Measurements from ENCODE around the gene THUMPD3.

The THUMPD3 gene

GRCh38 chr3:9405756-9406155, 42.9 kb downstream of the THUMPD3 start:
- TF ChIP-seq, protein P1, sequence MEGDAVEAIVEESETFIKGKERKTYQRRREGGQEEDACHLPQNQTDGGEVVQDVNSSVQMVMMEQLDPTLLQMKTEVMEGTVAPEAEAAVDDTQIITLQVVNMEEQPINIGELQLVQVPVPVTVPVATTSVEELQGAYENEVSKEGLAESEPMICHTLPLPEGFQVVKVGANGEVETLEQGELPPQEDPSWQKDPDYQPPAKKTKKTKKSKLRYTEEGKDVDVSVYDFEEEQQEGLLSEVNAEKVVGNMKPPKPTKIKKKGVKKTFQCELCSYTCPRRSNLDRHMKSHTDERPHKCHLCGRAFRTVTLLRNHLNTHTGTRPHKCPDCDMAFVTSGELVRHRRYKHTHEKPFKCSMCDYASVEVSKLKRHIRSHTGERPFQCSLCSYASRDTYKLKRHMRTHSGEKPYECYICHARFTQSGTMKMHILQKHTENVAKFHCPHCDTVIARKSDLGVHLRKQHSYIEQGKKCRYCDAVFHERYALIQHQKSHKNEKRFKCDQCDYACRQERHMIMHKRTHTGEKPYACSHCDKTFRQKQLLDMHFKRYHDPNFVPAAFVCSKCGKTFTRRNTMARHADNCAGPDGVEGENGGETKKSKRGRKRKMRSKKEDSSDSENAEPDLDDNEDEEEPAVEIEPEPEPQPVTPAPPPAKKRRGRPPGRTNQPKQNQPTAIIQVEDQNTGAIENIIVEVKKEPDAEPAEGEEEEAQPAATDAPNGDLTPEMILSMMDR (IDR thresholded peaks at IDR 0.05; ENCODE audit: control insufficient read depth, insufficient read depth, low read depth, low read length, missing control alignments) = no peak

DNA sequence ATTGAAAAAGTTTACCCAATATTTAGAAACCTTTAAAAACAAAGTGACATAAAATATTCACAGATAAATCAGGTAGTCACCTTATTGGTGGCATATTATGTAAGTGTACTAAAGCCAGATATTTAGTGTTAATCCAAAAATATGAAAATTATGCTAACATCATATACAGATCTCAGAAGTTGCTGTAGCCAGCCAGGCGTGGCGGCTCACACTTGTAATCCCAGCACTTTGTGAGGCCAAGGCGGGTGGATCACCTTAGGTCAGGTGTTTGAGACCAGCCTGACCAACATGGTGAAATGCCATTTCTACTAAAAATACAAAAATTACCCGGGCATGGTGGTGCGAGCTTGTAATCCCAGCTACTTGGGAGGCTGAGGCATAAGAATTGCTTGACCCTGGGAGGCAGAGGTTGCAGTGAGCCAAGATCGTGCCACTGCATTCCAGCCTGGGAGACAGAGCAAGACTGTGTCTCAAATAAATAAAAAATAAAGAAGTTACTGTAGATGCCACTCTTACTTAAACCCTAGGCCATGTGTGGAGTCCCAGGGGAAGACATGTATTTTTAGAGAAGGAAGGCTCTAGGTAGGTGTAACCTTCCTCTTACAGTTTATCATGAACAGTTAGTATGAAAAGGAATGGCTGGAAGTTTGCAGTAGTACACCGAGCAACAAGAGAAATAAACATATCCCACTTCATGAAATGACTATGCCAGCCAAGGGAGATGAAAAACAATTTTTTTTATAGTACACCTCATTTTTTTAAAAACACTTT, 44.2 kb downstream of the THUMPD3 start:
- H3K4me3 ChIP-seq (ENCODE audit: control insufficient read depth, low read depth, low read length) = no peak overlapping the region
- DNase-seq (ENCODE audit: low read depth) = no peak
- TF ChIP-seq, protein P1 (IDR thresholded peaks at IDR 0.05; ENCODE audit: control insufficient read depth, insufficient read depth, low read depth, low read length, missing control alignments) = no peak

More at GRCh38 chr3:9405756-9406155, 42.9 kb downstream of the THUMPD3 start:
- no peak for DNase-seq (ENCODE audit: low read depth)
- no peak overlapping the region for H3K4me3 ChIP-seq (ENCODE audit: control insufficient read depth, low read depth, low read length)

- no peak for DNase-seq (ENCODE audit: low read depth)
- no peak overlapping the region for H3K4me3 ChIP-seq (ENCODE audit: control insufficient read depth, low read depth, low read length)
- TF ChIP-seq, protein P1 (IDR thresholded peaks at IDR 0.05; ENCODE audit: control insufficient read depth, insufficient read depth, low read depth, low read length, missing control alignments) = no peak
These were observed 45.2 kb downstream of the THUMPD3 start for GRCh38 chr3:9408061-9408460.

- TF ChIP-seq, protein P1 (IDR thresholded peaks at IDR 0.05; ENCODE audit: control insufficient read depth, insufficient read depth, low read depth, low read length, missing control alignments) = no peak
- no peak for DNase-seq (ENCODE audit: low read depth)
- H3K4me3 ChIP-seq (ENCODE audit: control insufficient read depth, low read depth, low read length) = no peak overlapping the region
These were observed 45.7 kb downstream of the THUMPD3 start for GRCh38 chr3:9408546-9408945.

DNA sequence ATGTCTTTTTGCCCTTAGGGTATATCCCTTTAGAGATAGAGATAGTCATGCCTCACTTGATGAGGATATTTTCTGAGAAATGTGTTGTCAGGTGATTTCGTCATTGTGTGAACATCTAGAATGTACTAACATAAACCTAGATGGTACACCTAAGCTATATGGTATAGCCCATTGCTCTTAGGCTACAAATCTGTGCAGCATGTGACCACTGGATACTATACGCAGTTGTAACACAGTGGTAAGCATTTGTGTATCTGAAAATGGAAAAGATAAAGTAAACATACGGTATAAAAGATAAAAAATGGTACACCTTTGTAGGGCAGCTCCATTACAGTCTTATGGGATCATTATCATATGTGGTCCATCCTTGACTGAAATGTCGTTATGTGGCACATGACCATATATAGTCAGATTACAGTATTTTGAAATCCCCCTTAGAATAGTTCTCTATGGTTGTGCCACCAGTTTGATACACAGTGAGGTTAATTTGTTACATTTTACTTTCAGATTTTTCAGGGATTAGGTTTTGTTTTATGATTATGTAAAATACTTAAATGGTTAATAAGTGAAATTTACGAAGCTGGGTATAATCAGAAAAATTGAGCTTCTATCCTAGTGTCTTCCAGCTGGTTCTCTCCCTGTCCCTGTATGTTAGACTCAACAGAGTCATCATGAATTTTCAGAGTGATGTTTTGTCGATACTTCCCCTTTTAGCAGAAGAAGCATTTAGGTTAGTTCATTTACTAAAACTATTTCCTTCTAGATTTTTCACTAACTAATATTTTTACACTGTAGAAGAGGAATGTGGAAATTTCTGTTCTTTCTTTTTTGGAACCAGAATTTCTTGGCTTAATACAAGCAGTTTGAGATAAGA, 47.4 kb downstream of the THUMPD3 start:
- TF ChIP-seq, protein P1 (IDR thresholded peaks at IDR 0.05; ENCODE audit: control insufficient read depth, insufficient read depth, low read depth, low read length, missing control alignments) = no peak
- H3K4me3 ChIP-seq (ENCODE audit: control insufficient read depth, low read depth, low read length) = no peak overlapping the region
- DNase-seq (ENCODE audit: low read depth) = no peak

DNA sequence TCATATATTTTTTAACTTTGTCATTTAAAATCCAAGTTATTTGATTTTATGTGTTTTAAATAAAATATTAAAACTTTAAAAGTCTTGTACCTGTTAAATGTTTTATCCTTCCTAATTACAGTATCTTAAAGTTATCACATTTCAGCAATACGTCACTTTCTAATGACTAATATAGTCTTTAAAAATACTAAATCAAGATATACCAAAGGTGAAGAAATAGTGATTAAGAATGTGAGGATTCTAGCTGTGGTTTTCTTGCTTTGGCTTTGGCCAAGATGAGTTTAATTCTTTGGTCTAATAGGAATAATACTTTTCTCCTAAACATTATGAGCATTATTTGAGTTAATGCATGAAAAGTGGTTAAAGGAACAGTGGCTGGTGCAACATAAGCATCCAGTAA, 48.4 kb downstream of the THUMPD3 start:
- TF ChIP-seq, protein P1 (IDR thresholded peaks at IDR 0.05; ENCODE audit: control insufficient read depth, insufficient read depth, low read depth, low read length, missing control alignments) = no peak
- no peak for DNase-seq (ENCODE audit: low read depth)
- H3K4me3 ChIP-seq (ENCODE audit: control insufficient read depth, low read depth, low read length) = no peak overlapping the region
